Astrocyte (in vitro differentiated cells and primary cell): ENCODE data around the gene FAM193B.

Experiments used
- CTCF ChIP-seq: IDR thresholded peaks from 2 replicates; pipeline ENCODE4 v1.5.1; 2011; ENCODE audit warnings: low read depth, mild to moderate bottlenecking, inconsistent platforms, low read length, moderate library complexity; ENCODE audit not compliant: insufficient read depth
- EZH2 ChIP-seq: IDR thresholded peaks from 2 replicates; pipeline ENCODE4 v1.6.1; 2012; ENCODE audit warnings: mild to moderate bottlenecking, low read length, inconsistent platforms; ENCODE audit not compliant: insufficient read depth

- TF ChIP-seq CTCF = no peak
- TF ChIP-seq EZH2 = no peak
These were observed 24.8 kb downstream of the FAM193B start for GRCh38 chr5:177529247-177530203.
